ENCODE data around the gene INHA.
A peak's percentile ranks its signal among the peaks of the same experiment; 100 is the strongest.

The INHA gene

GRCh38 chr2:219527076-219527394, 45.1 kb upstream of the INHA start:
- CTCF ChIA-PET: interaction anchor here (0.7 to 20.4 kb wide), 10 partner anchors 14 to 368 kb away, joined by 3 to 1084 read pairs (median 82); partner anchors contain the start of genes ASIC4, CHPF, DNPEP and GMPPA
- POLR2A ChIA-PET: interaction anchor here (0.9 kb wide), 1 partner anchor 9 kb away, joined by 3 read pairs; no protein-coding TSS in a partner anchor
- no peak for DNase-seq (ENCODE audit: low read depth, low spot score)
- H3K4me3 ChIP-seq (ENCODE audit: low read depth, low read length): no peak overlapping the region
- no peak for TF ChIP-seq CTCF (IDR thresholded peaks at IDR 0.05; ENCODE audit: insufficient read depth, low read length, missing control alignments)

- POLR2A ChIA-PET: interaction anchor here (0.9 kb wide), 1 partner anchor 9 kb away, joined by 3 read pairs; no protein-coding TSS in a partner anchor
- no peak for DNase-seq (ENCODE audit: low read depth, low spot score)
- H3K4me3 ChIP-seq (ENCODE audit: low read depth, low read length): no peak overlapping the region
- TF ChIP-seq CTCF (IDR thresholded peaks at IDR 0.05; ENCODE audit: insufficient read depth, low read length, missing control alignments): no peak
- CTCF ChIA-PET: interaction anchor here (0.7 to 20.4 kb wide), 11 partner anchors 13 to 369 kb away, joined by 3 to 1084 read pairs (median 59); partner anchors contain the start of genes ASIC4, CHPF, DNPEP and GMPPA
Measured at GRCh38 chr2:219527472-219527871, 44.6 kb upstream of the INHA start.

- no peak for DNase-seq (ENCODE audit: low read depth, low spot score)
- POLR2A ChIA-PET: interaction anchor here (0.8 to 1.6 kb wide), 7 partner anchors 9 to 127 kb away, joined by 3 to 8 read pairs (median 3); partner anchors contain the start of gene GMPPA
- peak; percentile 98 for TF ChIP-seq CTCF (IDR thresholded peaks at IDR 0.05; ENCODE audit: insufficient read depth, low read length, missing control alignments)
- CTCF ChIA-PET: interaction anchor here (0.6 to 20.4 kb wide), 65 partner anchors 10 to 374 kb away, joined by 3 to 1084 read pairs (median 5); partner anchors contain the start of genes ASIC4, CHPF, DES and DNAJB2
- H3K4me3 ChIP-seq (ENCODE audit: low read depth, low read length): peak overlapping the region; percentile 49
Measured at GRCh38 chr2:219530048-219530963, 41.8 kb upstream of the INHA start.

GRCh38 chr2:219531639-219532377, 40.3 kb upstream of the INHA start:
- ChIA-PET POLR2A (interaction anchor here (0.8 kb wide), 1 partner anchor 36 kb away, joined by 3 read pairs; no protein-coding TSS in a partner anchor), CTCF (interaction anchor here (0.8 to 20.4 kb wide), 13 partner anchors 9 to 236 kb away, joined by 3 to 1084 read pairs (median 33); partner anchors contain the start of genes ASIC4, CHPF, DNPEP and GMPPA)
- no peak for TF ChIP-seq CTCF (IDR thresholded peaks at IDR 0.05; ENCODE audit: insufficient read depth, low read length, missing control alignments)
- DNase-seq (ENCODE audit: low read depth, low spot score): no peak
- no peak overlapping the region for H3K4me3 ChIP-seq (ENCODE audit: low read depth, low read length)

- no peak overlapping the region for H3K4me3 ChIP-seq (ENCODE audit: low read depth, low read length)
- ChIA-PET CTCF (interaction anchor here (0.8 to 20.4 kb wide), 8 partner anchors 8 to 237 kb away, joined by 3 to 1084 read pairs (median 142); partner anchors contain the start of genes ASIC4, CHPF, DNPEP and GMPPA), POLR2A (interaction anchor here (0.8 kb wide), 1 partner anchor 37 kb away, joined by 3 read pairs; no protein-coding TSS in a partner anchor)
- DNase-seq (ENCODE audit: low read depth, low spot score): no peak
- no peak for TF ChIP-seq CTCF (IDR thresholded peaks at IDR 0.05; ENCODE audit: insufficient read depth, low read length, missing control alignments)
Measured at GRCh38 chr2:219532378-219532649, 39.8 kb upstream of the INHA start.
